ENCODE measurements around the gene BOD1L1. TPM values are rescaled to one million over a fixed set of nuclear protein-coding genes. Genes with fewer than 3 reads are reported as not detected.

BOD1L1 gene
- total RNA-seq, 1 donor, result 27.5 TPM

DNA sequence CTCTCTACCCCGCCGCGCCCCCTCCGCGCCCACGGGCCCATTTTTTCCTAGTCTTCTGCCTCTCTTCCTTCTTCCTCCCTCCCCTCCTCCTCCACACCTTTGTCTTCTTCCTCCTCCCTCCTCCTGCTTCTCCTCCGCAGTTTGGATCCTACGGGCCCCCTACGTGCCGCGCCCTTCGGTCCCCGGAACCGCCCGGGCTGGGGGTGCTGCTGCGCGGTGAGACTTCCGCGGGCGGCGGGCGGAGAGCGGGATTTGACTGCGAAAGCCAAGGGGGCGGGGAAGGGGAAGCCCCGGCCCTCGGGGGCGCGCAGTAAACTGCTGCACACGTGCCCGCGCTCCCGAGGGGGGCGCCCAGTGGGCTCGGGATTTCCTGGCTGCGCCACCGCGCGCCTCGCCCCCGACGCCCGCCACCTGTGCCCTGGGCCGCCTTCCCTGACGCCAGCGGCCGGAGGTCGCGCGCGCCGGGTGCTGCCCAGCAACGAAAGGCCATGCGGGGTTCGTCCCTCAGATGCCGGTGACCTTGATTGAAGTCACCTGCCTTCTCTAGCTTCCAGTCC, 80.0 kb downstream of the BOD1L1 start:
- Histone ChIP-seq H3K27ac (ENCODE audit: low read depth, low read length) (no peak overlapping the region), H4K20me1 (ENCODE audit: insufficient read depth, low read length) (no peaks in the 10 kb centered on the region), H3K9me3 (ENCODE audit: low read depth, low read length) (no peaks in the 10 kb centered on the region), H3K4me3 (ENCODE audit: insufficient read depth, low read length) (peak overlapping the region; percentile 62), H3K79me2 (ENCODE audit: insufficient read depth, low read length) (no peaks in the 10 kb centered on the region), H3K4me1 (ENCODE audit: insufficient read depth, low read length) (peaks cover 24% of the 10 kb centered on the region), H3K36me3 (ENCODE audit: insufficient read depth, low read length) (no peaks in the 10 kb centered on the region), H3K27me3 (ENCODE audit: insufficient read depth, low read length) (peaks cover 43% of the 10 kb centered on the region), H2AFZ (ENCODE audit: low read length) (no peak overlapping the region), H3K4me2 (ENCODE audit: insufficient read depth, low read length) (peak overlapping the region; percentile 63)
- peak; percentile 88 for DNase-seq (ENCODE audit: insufficient read length, low spot score, missing footprints)
- TF ChIP-seq, protein P1, sequence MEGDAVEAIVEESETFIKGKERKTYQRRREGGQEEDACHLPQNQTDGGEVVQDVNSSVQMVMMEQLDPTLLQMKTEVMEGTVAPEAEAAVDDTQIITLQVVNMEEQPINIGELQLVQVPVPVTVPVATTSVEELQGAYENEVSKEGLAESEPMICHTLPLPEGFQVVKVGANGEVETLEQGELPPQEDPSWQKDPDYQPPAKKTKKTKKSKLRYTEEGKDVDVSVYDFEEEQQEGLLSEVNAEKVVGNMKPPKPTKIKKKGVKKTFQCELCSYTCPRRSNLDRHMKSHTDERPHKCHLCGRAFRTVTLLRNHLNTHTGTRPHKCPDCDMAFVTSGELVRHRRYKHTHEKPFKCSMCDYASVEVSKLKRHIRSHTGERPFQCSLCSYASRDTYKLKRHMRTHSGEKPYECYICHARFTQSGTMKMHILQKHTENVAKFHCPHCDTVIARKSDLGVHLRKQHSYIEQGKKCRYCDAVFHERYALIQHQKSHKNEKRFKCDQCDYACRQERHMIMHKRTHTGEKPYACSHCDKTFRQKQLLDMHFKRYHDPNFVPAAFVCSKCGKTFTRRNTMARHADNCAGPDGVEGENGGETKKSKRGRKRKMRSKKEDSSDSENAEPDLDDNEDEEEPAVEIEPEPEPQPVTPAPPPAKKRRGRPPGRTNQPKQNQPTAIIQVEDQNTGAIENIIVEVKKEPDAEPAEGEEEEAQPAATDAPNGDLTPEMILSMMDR (IDR thresholded peaks at IDR 0.05; ENCODE audit: extremely low read depth, low read depth, low read length), result no peak

DNA sequence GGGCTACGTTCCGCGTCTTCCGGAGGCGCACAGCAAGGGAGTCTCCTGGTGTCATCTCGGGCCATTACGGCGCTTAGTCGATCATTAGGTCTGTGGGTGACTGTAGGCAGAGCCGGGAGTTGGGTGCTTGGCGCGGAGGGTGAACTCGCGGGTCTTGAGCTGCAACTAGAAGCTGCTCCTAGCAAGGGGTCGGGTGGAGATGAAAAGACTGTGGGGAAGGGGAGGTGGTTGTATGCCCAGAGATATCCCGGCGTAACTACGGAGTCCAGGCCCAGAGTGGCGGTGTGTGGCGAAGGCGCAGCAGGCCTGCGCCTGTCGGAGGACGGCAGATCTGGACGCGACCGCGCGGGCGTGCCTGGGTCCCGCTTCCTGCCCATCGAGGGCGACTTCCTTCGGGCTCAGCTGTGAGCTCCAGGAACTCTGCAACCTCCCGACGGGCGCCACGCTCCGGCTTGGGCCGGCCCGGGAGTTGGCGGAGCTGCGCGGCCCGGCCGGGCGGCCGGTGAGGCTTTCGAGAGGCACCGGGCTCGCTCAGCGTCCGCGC, 80.5 kb downstream of the BOD1L1 start:
- H2AFZ ChIP-seq (ENCODE audit: low read length), result peak overlapping the region; percentile 32
- TF ChIP-seq, protein P1 (IDR thresholded peaks at IDR 0.05; ENCODE audit: extremely low read depth, low read depth, low read length), result no peak
- H3K79me2 ChIP-seq (ENCODE audit: insufficient read depth, low read length), result no peaks in the 10 kb centered on the region
- no peaks in the 10 kb centered on the region for H3K36me3 ChIP-seq (ENCODE audit: insufficient read depth, low read length)
- peak; percentile 81 for DNase-seq (ENCODE audit: insufficient read length, low spot score, missing footprints)
- H3K9me3 ChIP-seq (ENCODE audit: low read depth, low read length), result no peaks in the 10 kb centered on the region
- H4K20me1 ChIP-seq (ENCODE audit: insufficient read depth, low read length), result no peaks in the 10 kb centered on the region
- peaks cover 24% of the 10 kb centered on the region for H3K4me1 ChIP-seq (ENCODE audit: insufficient read depth, low read length)
- H3K27ac ChIP-seq (ENCODE audit: low read depth, low read length), result no peak overlapping the region
- peak overlapping the region; percentile 63 for H3K4me2 ChIP-seq (ENCODE audit: insufficient read depth, low read length)
- H3K27me3 ChIP-seq (ENCODE audit: insufficient read depth, low read length), result peaks cover 43% of the 10 kb centered on the region
- H3K4me3 ChIP-seq (ENCODE audit: insufficient read depth, low read length), result peak overlapping the region; percentile 62

DNA sequence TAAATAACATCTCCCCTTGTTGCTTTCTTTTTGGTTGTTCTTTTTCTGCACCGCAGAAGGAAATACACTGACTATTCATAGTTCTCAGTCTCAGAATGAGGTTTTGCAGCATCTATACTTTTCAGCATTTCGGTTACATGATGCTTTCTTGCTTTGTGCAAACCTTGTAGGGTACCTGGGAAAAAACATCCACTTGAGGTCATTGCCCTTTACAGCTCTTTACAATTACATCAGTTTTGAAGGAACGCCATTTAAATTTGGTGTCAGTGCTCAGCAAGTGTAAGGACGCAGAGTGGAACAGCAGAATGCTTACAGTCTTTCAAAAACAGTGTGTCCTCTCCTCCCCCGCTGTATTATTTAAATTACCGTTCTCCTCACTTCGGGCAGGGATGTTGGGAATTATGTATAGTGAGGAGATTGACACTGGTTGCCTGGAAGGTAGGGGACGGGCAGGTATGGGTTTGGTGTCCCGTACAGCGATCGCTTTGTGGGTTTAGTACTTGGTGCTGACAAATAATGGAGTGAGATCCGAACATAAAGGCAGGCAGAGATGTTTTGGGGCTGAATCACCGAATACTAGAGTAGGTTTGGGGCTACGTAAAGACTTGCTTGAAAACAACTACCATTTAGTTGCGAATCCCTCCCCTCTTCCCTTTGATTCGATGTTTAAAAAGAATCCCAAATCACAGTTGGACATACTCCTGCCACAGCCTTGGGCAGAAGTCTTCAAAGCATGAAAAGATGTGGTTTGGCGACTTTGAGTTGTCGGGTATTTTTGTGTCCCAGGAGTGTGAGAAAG, 81.2 kb downstream of the BOD1L1 start:
- Histone ChIP-seq H3K4me1 (ENCODE audit: insufficient read depth, low read length) (peaks cover 24% of the 10 kb centered on the region), H3K4me3 (ENCODE audit: insufficient read depth, low read length) (no peak overlapping the region), H2AFZ (ENCODE audit: low read length) (no peak overlapping the region), H3K36me3 (ENCODE audit: insufficient read depth, low read length) (no peaks in the 10 kb centered on the region), H3K79me2 (ENCODE audit: insufficient read depth, low read length) (no peaks in the 10 kb centered on the region), H3K4me2 (ENCODE audit: insufficient read depth, low read length) (no peak overlapping the region), H3K27ac (ENCODE audit: low read depth, low read length) (no peak overlapping the region), H4K20me1 (ENCODE audit: insufficient read depth, low read length) (no peaks in the 10 kb centered on the region), H3K9me3 (ENCODE audit: low read depth, low read length) (no peaks in the 10 kb centered on the region), H3K27me3 (ENCODE audit: insufficient read depth, low read length) (peaks cover 43% of the 10 kb centered on the region)
- peak; percentile 63 for DNase-seq (ENCODE audit: insufficient read length, low spot score, missing footprints)
- TF ChIP-seq, protein P1 (IDR thresholded peaks at IDR 0.05; ENCODE audit: extremely low read depth, low read depth, low read length), result no peak

DNA sequence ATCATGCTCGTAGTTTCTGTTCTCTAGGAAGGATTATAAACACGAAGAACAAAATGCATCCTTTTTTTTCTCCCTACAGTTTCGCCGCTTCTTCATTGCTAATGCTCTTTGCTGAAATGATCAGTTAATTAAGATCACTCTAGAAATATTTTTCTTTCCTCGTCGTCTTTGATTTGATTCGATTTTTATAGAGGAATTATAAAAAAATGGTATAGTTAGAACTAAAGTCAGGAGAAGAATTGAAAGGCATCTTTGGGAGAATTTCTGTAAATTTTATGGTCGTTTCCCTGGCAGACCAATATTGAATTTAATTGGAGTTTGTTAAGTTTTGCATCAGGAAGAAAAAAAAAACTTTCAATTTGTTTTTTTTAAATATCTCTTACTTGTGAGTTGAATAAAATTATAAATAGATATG, 82.1 kb downstream of the BOD1L1 start:
- Histone ChIP-seq H3K9me3 (ENCODE audit: low read depth, low read length) (no peaks in the 10 kb centered on the region), H4K20me1 (ENCODE audit: insufficient read depth, low read length) (no peaks in the 10 kb centered on the region), H3K4me2 (ENCODE audit: insufficient read depth, low read length) (peak overlapping the region; percentile 98), H2AFZ (ENCODE audit: low read length) (peak overlapping the region; percentile 98), H3K79me2 (ENCODE audit: insufficient read depth, low read length) (no peaks in the 10 kb centered on the region), H3K4me1 (ENCODE audit: insufficient read depth, low read length) (peaks cover 24% of the 10 kb centered on the region), H3K27me3 (ENCODE audit: insufficient read depth, low read length) (peaks cover 43% of the 10 kb centered on the region), H3K4me3 (ENCODE audit: insufficient read depth, low read length) (peak overlapping the region; percentile 78), H3K36me3 (ENCODE audit: insufficient read depth, low read length) (no peaks in the 10 kb centered on the region), H3K27ac (ENCODE audit: low read depth, low read length) (no peak overlapping the region)
- TF ChIP-seq, protein P1 (IDR thresholded peaks at IDR 0.05; ENCODE audit: extremely low read depth, low read depth, low read length), result no peak
- DNase-seq (ENCODE audit: insufficient read length, low spot score, missing footprints), result no peak
